GM19240 (cell line): ENCODE results near the gene ZFP1.

Experiments
- DNase-seq: peaks from one replicate; pipeline ENCODE4 v3.0.0; 2011; ENCODE audit warnings: low spot score; ENCODE audit not compliant: insufficient read length

ZFP1 gene

DNA sequence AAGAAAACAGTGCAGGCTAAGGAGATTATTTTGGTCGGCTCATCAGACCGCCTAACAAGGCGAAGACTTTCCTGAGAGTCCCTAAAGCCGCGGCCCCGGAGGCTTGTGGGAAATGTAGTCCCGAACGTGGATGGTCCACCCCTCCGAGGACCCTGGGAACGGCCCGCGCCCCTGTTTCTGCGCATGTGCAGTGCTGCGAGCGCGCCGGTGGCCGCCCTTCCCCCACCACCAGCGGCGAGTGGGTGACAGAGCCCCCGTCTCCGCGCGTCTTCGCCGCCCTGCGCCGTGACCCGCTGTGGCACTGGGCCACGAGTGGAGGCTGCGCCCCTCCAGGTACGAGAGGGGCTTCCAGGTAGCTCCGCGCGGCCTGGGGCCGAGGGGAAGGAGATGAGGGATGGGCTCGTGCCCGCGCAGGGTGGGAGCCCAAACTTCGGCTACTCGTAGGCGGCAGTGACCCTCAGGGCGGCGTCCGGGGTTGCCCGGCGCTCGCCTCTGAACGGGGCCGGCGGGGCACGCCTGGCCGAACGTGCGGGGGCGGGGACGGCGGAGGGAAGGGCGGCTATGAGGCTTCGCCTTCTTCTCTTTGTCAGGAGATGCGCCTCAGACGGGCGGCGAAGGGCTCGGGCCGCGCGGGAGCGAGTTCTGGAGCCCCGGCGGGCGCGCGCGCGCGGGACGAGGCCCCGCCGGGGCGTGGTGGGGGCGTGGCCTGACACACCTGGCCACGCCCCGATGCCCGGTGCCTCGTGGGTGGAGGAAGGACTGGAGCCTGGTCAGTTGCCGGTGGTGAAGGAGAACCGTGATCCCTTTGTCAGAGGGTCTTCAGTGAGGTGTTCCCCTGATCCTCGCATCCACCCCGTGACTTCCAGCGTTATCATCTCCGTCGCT, at the start of gene ZFP1:
Gene ZFP1, plus strand, starts transcription at position 214 of the 885 bp plus-strand sequence. CDS start 4,428 bp downstream, outside the sequence.
- DNase-seq = peak; percentile 88

DNA sequence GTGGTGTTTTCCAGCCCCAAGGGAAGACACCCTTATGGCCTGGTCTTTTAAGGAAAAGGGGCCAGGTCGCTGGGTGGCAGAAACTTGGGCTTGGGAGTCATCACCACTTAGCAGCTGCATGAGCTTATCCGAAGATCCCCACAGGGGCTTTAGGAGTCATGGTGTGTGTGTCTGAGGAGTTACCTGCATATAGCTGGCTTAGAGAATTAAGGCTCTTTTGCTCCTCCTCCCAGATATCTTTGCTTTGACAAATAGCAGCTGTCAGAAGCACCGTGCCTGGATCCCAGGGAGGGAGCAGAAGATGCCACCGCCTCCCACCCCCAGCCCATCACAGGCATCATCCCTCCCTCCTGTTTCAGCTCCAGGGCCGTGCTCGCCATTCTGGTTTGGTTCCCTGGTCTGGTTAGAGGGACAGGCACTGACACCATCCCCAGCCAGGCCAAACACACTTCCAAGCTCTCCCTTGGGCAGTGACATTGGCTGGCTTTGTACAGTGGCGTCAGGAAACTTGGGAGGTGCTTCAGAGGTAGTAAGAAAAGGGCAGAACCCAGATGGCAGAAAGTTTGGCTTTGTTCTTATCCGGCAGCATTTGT, 49.2 kb upstream of the ZFP1 start:
- no peak for DNase-seq

DNA sequence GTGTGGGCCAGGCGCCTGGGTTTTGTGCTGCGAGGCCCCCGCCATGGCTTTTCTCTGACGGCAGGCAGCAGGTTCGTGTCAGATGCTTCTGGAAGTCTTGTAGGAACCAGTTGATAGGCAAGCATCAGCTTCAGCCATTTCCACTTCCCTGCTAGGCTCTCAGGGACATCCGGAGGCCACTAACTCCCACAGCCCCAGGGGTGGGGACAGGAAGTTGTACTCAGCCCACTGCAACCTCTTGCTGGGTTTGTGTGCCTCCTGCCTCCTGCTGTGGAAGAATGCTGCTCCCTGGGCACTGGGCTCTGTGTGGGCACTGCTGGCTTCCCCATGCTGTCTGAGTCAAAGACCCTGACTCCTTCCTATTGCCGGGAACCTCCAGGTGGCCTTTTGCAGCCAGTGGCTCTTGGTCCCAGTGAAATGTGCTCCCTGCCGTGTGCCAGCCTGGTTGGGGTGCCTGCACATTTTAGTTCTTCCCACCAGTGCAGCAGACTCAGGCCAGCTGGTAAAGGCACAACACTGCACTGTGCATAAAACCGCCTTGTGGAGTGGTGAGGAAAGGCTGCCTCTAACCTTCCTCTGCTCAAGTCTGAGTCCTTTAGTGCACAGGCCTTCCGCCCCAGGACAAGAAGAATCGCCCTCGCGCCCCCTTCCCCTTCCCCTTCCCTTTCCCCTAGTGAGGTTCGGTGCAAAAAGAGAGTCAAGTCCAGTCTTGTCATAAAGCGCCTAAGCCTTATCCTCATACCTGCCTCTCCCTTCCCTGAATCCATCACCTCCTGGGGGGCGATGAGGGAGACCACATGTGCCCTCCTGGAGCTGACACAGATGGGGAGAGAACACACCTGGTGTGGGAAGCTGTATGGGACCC, 48.4 kb upstream of the ZFP1 start:
- DNase-seq = no peak

DNA sequence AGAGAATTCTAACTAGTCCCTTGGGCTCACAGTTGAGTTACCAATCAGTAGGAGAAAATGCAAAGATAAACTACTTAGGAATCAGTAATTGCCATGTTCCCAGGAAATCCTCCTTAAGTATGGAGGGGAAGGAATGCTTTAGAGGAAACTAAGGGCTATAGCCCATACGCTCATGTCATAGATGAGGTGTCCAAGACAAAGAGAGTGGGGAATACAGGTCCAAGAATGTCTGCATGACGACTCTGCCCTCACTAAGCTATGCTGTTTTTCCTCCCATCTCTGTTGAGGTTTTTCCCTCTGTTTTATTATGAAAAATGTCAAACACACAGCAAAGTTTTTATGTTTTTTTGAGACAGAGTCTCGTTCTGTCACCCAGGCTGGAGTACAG, 47.7 kb upstream of the ZFP1 start:
- no peak for DNase-seq

DNA sequence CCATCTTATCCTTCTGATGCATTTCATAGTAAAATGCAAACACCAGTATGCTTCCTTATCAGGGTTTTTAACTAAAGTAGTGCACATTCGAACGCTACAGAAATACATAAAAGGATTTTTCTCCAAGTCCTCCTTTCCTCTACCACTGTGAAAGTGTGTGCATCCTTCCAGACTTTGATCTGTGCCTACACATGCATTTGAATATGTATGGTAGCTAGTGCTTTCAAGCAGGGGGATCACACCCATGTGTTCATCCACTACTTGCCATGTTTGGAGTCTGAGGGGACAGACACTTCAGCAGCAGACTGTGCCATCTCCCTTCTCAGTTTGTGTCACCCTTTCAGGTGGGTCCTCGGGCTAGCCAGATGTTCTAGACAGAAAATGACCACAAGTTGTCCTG, 46.7 kb upstream of the ZFP1 start:
- no peak for DNase-seq

DNA sequence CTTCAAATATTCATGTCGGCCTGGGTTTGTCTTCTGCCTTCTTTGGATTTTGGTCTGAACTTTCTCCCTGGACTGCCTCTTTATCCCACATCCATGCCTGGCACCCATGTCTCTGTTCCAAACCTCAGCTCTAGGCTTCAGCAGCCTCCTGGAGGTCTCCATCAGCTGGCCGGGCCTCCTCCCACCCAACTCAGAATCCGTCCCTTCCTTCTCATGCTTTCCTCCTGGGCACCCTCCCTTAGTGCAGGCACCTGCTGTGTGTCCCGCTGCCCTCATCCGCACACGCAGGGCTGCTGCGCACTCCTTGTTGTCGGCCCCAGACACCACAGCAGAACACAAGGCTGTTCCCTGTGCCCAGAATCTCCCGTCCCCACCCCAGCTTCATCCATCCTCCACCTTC, 45.7 kb upstream of the ZFP1 start:
- DNase-seq = no peak

DNA sequence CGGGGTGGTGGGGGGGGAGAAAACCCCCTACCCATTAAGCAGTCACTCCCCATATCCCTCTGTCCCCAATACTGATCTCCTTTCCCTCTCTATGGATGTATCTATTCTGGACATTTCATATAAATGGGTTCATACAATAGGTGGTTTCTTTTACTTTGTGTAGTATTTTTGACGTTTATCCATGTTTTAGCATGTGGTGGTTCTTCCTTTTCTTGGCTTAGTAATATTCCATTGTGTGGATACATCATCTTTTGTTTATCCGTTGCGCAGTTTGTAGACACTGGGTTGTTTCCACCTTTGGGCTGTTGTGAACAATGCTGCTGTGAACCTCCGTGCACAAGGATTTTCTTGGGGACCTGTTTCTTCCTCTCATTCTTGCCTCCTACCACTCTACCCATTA, 44.3 kb upstream of the ZFP1 start:
- DNase-seq = no peak

DNA sequence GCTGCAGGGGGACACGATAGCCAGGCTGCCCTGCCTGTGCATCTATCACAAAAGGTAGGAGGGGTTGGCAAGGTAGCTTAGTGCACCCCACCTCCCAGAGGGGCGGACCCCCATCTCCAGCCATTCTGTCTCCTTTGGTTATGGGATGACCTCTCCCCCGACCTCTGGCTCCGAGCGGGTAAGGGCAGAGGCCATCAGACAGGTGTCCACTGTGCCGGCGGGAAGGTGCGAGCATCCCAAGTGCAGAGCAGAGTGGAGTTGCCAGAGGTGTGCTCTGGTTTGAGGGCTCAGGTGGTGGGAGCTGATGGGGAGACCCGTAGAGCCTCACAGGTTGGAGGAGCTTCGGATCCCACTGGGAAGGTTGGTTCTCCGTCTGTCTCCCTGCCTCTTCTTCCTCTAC, 43.5 kb upstream of the ZFP1 start:
- no peak for DNase-seq

DNA sequence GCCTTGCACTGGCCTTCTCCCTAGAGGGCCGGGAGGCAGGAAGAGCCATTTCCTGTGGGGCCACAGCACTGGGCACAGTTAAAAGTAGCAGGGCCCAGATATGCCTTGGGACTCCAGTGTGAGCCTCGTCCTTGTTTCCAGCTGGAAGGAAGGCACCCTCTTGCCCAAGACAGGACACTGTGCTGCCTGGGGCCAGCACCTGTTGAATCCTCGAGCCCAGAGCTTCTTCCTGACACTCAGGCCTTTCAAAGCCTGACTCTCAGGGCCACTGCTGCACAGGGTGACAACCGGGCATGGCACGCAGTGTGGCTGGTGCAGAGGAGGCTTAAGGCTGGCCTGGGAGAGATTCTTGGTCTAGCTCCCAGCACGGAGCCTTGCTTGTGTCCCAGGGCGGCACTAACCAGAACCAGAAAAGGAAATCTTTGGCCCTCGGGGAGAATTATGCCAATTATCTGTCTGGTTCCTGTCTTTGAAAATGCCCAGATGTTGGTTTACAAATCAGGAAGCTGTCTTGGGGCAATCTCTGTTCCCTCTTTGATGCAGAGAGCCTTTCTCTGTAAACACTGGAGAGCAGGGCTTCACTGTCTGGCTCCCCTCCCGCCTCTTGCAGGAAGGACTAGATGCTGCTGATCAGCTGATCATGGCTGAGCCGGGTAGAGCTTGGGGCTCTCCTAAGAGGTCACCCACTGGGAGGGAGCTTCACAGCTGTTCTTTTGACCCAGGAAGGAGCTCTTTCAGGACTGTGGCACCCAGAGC, 42.8 kb upstream of the ZFP1 start:
- no peak for DNase-seq

DNA sequence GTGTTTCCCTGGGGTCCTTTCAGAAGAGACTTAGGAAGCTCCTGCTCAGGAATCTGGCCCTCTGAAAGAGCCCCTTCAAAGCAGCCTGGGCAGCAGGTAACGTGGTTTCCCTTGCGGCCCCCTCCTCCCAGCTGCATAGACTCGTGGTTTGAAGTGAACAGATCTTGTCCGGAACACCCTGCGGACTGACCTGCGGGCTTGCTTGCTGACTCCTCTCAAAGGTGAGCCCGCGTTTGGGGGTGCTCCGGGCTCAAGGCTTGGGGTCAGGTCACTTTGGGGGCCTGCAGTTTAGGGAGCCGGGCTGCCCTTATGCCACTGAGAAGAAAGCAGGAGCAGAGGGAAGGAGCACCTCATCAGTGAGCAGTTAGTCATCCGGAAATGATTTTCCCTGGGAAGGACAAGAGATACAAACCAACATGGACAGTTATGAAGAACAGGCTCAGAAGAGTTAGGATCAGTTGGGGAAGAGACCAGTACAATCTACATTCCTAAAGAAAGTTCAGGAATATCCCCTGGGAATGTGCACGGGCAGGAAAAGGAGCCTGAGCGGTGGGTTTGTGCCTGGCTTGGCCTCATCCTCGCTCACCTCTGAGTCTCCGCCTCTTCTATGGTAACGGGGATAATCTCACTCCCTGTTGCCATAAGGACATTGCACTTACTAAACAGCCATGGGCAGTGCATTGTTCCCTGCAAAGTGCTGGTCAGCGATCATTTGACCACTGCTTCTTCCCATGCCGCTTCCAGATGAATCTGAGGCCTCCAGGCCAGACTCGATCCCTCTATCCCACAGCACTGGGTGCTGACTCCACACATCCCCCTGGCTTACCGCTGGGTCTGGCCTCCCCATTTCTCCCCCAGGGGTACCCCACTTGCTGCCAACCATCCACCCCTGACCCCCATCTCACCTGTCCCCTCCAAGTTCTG, 41.7 kb upstream of the ZFP1 start:
- DNase-seq = no peak

DNA sequence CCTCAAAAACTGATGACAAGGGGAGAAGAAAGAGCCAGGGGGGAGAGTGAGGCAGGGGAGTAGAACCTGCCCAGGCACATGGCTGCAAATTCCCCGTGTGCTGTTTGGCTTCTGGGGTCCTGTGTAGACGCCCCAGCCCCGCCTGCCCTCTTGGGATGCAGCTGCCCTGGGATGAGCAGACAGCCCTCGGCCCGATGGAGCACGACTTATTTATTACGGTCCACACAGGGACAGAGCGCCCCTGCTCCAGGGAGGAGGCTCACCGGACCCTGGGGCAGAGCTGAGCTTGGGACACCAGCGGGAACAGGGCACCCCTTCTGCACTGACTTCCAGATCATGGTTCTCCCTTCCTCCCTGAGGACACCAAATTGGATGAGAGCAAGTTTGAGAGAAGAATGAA, 40.8 kb upstream of the ZFP1 start:
- DNase-seq = no peak

DNA sequence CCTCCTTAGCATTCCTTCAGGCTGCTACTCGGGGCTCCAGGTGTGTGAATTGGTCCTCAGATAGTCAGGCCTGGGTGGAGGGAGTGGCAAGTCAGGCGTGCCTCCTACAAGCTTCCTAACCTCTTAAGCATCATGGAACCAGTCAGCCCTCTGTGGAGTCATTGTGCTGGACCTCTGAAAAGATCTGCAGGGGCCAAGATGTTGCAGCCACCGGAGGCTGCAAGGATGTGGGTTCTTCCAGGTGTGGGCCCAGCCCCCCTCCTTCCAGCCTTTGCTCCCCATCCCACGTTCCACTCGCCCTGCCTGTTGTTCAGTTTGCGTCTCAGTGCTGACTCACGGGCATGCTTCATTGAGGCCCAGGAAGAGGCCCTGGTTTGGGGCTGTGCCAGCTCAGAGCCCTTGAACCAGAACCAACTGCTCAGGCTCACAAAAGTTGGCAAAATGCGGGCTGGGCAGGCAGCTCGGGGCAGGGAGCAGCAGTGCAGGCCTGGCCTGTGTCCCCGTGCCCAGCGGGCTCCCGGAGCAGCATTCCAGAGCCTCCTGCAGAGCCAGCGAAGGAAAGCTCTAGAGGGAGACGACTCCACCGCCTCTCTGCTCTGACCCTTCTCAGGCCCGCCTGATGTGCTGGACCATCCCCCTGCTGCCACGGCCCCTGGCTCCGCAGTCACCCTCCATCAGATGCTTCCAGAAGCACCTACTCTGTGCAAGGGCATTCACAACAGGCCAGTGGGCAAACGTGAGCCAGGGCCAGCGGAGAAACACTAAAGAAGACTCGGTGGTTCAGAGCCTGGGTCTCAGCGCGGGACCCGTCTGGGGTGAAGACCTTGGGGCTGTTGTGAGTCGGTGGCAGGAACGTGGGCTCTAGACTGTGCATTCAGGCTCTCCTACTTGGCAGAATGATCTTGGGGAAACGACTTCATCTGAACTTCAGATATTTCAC, 39.3 kb upstream of the ZFP1 start:
- no peak for DNase-seq

DNA sequence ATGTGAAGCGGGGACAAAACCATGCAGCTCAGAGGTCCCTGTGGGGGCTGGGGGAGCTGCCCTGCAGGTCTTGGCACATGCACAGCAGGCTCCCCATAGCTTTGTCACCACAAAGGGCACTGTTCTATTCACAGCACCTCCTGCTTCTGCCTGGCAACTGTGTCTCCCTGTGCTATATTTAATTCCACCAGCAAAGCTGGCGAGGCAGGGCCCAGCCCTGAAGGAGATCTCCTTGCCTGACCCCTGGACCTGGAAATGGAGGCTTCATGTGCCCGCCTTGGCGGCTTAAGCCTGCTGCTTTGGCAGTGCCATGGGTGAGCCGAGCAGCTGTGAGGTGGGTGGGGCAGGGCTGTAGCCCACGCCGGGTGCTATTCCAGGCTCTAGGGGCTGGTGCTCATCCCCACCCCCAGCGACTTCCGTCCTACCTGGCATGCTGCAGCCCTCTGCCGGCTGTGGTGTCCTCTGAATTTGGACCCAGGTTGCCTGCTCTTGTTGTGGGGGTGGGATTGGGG, 38.5 kb upstream of the ZFP1 start:
- DNase-seq = no peak

DNA sequence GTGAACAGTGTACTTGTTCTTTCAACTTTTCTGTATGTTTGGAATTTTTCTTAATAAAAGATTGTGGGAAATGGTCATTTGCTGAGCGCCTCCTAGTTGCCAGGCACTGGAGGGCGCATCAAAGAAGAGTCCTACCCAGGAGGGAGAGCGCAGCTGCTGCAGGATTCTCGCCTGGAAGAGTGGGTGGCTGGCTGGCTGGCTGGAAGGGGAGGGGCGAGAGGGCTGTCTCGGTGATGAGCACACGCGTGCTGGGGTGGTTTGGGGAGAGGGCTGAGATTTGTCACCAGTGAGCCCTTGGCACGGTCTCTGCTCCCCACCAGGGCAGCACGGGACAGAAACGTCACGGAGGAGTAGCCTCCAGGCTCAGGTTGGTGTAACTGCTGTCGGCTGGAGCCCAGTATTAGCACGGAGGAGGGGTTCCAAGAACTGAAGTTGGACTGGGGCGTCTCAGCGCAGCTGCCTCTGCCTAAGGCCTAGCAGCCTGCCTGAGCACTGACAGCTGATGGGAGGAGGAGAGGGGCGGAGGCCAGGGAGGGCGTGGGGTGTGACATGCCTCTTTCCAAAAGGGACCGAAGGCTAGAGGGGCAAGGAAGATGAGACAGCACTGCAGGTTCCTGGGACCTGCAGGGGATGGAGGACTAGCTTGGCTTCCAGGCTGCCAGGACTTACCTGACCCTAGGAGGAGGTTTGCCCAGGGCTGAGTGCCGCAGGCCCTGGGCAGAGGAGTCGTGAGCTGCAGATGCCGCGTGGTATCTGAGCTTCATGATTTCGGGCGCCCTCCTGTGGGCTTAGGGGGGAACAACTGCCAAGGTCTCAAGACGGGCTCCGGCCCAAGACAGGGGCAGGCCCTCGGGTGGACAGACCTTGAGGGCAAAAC, 37.4 kb upstream of the ZFP1 start:
- DNase-seq = peak; percentile 95

DNA sequence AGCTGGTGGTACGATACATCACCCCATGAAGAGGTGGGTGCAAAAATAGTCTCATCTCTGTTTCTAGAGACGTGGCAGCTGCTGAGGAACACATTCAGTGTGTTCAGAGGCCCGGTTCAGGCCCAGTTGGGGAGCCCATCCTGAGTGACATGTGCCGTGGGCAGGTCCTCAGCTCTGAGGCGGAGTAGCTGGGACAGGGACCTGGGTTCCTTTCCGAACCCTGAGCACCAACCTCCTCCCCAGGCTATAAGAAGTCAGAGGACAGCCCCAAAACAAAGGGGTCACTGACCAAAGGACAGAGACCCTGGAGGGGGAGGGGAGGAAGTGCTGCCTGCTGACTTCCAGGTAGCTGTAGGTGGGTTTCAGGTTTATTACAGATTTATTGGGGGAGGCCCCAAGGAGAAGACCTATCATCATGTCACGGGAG, 36.8 kb upstream of the ZFP1 start:
- DNase-seq = no peak

DNA sequence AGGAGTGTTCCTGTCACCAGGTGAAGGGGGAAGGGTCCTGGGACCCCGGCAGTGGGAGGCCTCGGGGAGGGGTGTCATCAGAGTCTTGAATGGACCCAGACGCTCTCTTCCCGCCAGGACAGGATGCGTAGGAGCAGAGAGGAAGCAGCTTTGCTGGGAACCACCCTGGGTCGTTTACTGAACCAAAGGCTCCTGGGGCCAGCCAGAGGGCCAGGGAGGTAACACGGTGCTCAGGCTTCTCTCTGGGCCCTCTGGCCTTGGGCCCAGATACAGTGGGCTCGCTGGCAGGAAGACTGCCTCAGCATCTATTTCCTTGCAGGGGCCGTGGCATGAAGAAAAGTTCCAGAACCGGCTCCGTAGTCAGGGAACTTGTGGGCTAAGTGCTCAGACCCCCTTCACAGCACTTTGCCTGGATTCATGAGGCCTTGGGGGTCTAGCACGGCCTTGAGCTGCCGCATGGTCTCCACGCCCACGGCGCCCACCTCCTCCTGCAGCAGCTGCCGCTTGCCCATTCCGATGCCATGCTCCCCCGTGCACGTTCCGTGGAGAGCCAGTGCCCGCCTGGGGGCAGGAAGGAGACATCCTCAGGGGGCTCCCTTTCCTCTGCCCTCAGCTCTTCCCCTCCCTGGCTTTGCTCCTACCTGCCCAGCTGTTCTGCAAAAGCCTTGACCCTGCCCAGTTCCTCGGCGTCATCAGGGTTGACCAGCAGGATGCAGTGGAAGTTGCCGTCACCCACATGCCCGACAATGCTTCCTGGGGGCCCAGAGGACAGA, 36.2 kb upstream of the ZFP1 start:
- no peak for DNase-seq
